HG03575 (cell line): ENCODE data around the gene KRTAP4-1.
"Not testable (repeated sequence)": the region's sequence is repeated elsewhere in the genome, so short reads cannot be mapped to it uniquely, and the experiment has no call there.

Experiments
- ATAC-seq: cut with Tn5 transposase; IDR thresholded peaks from one replicate; pipeline ENCODE4 v1.9.1; 2021; ENCODE audit not compliant: unreplicated experiment, insufficient number of reproducible peaks, low FRiP score; ENCODE audit errors: extremely low read depth

Gene KRTAP4-1

GRCh38 chr17:41184480-41184961 is at the start of gene KRTAP4-1:
Gene KRTAP4-1, minus strand, starts transcription at chr17:41184911. Its CDS starts 57 bp downstream, at chr17:41184854.
- ATAC-seq, result no peak

GRCh38 chr17:41232399-41233105 is 47.8 kb upstream of the KRTAP4-1 start, which contains the start of gene KRTAP9-3:
Gene KRTAP9-3, plus strand, starts transcription at chr17:41232449. Its CDS starts 53 bp downstream, at chr17:41232502.
- ATAC-seq, result not testable (repeated sequence)

- ATAC-seq, result no peak
Measured at GRCh38 chr17:41231731-41232130, 47.0 kb upstream of the KRTAP4-1 start.

GRCh38 chr17:41230094-41230493 is 45.4 kb upstream of the KRTAP4-1 start:
- ATAC-seq, result no peak

GRCh38 chr17:41226598-41227095 is 41.9 kb upstream of the KRTAP4-1 start, which contains the start of gene KRTAP9-2:
Gene KRTAP9-2, plus strand, starts transcription at chr17:41226648. Its CDS starts 7 bp downstream, at chr17:41226655.
- ATAC-seq, result not testable (repeated sequence)

- no peak for ATAC-seq
Measured at GRCh38 chr17:41226051-41226450, 41.3 kb upstream of the KRTAP4-1 start.

GRCh38 chr17:41223821-41224220 is 39.1 kb upstream of the KRTAP4-1 start:
- ATAC-seq, result no peak

- no peak for ATAC-seq
Measured at GRCh38 chr17:41215681-41216080, 31.0 kb upstream of the KRTAP4-1 start.

- ATAC-seq, result no peak
Measured at GRCh38 chr17:41212524-41213169, 27.9 kb upstream of the KRTAP4-1 start.

- ATAC-seq, result no peak
Measured at GRCh38 chr17:41211845-41212466, 27.2 kb upstream of the KRTAP4-1 start.

- ATAC-seq, result no peak
Measured at GRCh38 chr17:41199421-41200078, 14.8 kb upstream of the KRTAP4-1 start.

- ATAC-seq, result no peak
Measured at GRCh38 chr17:41196068-41196467, 11.4 kb upstream of the KRTAP4-1 start.

- no peak for ATAC-seq
Measured at GRCh38 chr17:41190328-41190727, 5.6 kb upstream of the KRTAP4-1 start.

GRCh38 chr17:41189837-41190318 is 5.2 kb upstream of the KRTAP4-1 start, which contains the start of gene KRTAP9-1:
Gene KRTAP9-1, plus strand, starts transcription at chr17:41189887. Its CDS starts 0 bp downstream, at chr17:41189887.
- not testable (repeated sequence) for ATAC-seq

- ATAC-seq, result no peak
Measured at GRCh38 chr17:41186872-41187271, 2.2 kb upstream of the KRTAP4-1 start.

- ATAC-seq, result no peak
Measured at GRCh38 chr17:41185001-41185400, 290 bp upstream of the KRTAP4-1 start.

GRCh38 chr17:41178843-41179616 is 5.7 kb downstream of the KRTAP4-1 start:
- ATAC-seq, result no peak

- no peak for ATAC-seq
Measured at GRCh38 chr17:41178341-41178740, 6.4 kb downstream of the KRTAP4-1 start.
